Superior temporal gyrus (tissue), 1 donor: ENCODE measurements around the gene STAP2.
"Not testable (repeated sequence)": the region's sequence is repeated elsewhere in the genome, so short reads cannot be mapped to it uniquely, and the experiment has no call there.

ENCODE experiments used
- DNase-seq: peaks from one replicate; pipeline ENCODE4 v3.0.0-alpha.2; 2016; ENCODE audit errors: extremely low spot score

STAP2 gene

GRCh38 chr19:4298810-4299550 lies 39.6 kb downstream of the STAP2 start:
- DNase-seq = no peak

GRCh38 chr19:4297901-4298809 lies 40.5 kb downstream of the STAP2 start:
- DNase-seq = no peak

DNA sequence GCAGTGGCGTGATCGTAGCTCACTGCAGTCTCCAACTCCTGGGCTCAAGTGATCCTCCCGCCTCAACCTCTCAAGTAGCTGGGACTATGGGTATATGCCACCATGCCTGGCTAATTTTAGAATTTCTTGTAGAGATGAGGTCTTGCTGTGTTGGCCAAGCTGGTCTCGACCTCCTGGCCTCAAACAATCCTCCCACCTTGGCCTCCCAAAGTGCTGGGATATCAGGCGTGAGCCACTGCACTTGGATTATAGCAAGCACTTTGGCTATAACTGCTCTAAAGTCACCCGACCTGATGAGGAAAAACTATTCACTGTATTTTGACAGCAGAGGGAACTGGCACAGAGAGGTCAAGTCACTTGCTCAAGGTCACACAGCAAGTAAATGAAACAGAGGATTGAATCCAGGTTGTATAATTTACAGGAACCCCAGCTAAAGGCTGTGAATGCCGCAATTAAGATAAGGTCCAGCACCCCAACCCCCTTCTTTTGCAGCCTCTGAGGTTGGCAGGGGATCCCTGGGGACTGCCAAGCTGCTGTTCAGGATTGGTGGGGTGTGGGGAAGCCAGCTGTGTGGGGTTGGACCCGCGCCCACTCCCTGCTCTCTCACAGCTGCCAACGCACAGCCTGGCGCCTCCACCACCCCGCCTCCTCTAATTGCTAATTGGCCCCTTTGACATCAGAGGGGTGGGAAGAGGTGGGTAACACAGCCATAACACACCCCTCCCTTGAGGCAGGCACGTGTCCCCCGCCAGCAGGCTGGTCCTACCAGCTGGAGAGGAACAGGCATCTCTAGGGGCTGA lies 42.5 kb downstream of the STAP2 start:
- peak; percentile 64 for DNase-seq

DNA sequence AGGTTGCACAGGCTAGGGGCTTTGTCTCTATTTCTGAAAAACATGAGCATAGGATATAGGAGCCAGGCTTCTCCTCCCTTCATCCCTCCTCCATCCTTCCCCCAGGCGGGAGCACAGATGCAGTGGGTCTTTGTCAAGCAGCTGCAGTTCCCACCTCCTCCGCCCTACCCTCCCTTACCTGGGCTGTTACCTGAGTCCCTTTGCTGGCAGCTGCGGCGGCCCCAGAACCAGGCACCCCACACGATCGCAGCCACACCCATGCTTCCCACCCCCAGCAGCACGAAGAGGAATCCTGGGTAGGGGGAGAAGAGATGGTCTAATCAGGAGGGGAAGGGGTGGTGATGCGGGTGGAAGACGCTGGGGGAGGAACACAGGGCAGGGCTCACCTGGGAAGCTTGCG lies 44.2 kb downstream of the STAP2 start:
- no peak for DNase-seq

- DNase-seq = no peak
Observed at GRCh38 chr19:4292515-4292914, 46.1 kb downstream of the STAP2 start.

DNA sequence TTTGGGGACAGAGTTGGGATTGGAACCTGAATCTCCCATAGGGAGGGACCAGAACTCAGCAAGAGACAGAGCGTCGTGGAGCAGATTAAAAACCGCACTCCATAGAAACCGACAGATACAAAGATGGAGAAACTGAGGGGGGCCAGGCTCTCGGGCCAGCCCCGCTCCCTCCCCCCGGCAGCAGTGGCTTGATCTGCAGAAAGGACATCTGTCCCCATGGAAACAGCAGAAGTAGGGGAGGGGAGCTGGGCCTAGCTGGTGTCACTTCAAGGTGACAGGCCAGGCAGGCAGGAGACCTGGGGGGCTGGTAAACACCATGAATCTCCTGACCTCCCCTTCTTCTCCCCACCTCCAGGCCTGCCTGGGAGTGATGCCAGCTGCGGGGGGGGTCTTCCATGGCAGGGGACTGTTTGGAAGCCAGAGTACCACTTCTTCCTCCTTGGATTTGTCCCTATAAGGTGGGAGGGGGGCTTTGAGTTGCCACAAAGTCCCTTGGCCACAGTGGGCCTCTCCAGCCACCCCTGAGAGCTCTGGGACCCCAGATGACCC lies 47.4 kb downstream of the STAP2 start:
- no peak for DNase-seq

GRCh38 chr19:4288091-4288777 lies 50.4 kb downstream of the STAP2 start:
- no peak for DNase-seq

DNA sequence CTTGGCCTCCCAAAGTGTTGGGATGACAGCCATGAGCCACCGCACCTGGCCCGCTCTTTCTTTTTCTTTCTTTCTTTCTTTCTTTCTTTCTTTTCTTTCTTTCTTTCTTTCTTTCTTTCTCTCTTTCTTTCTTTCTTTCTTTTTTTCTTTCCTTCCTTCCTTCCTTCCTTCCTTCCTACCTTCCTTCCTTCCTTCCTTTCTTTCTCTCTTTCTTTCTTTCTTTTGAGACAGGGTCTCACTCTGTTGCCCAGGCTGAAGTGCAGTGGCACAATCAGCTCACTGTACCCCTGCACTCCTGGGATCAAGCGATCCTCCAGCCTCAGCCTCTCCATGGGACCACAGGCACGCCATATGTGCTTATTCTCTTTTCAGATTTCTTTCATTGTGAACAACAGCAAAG lies 52.5 kb downstream of the STAP2 start:
- not testable (repeated sequence) for DNase-seq

GRCh38 chr19:4284974-4285373 lies 53.7 kb downstream of the STAP2 start:
- no peak for DNase-seq

DNA sequence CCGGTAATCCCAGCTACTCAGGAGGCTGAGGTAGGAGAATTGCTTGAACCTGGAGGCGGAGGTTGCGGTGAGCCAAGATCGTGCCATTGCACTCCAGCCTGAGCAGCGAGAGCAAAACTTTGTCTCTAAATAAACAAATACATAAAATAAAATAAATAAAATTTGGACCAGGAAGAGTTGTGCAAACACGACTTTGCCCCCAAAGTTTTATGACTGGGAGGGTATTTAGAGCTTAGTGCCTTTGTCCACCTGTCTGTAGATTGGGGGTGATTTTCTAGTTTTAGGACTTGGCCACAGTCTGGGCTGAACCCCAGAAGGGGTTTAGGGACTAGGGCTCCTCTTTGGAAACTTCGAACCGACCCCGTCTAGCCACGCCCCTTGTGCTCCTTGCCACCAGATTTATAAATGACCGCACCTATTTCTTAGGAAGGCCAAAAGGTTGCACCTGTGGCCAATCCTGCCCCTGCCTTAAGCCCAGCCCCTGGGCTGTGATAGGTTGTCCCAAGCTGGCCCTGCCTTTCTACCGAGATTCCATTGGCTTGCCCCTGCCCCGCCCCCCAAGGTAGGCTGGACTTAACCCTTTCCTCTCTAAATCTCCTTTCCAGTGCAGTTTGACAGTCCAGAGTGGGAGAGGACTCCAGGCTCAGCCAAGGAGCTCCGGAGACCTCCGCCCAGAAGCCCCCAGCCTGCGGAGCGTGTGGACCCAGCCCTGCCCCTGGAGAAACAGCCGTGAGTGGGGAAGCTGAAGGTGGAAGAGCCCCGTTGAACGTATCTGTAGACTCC lies 54.3 kb downstream of the STAP2 start:
- DNase-seq = no peak

DNA sequence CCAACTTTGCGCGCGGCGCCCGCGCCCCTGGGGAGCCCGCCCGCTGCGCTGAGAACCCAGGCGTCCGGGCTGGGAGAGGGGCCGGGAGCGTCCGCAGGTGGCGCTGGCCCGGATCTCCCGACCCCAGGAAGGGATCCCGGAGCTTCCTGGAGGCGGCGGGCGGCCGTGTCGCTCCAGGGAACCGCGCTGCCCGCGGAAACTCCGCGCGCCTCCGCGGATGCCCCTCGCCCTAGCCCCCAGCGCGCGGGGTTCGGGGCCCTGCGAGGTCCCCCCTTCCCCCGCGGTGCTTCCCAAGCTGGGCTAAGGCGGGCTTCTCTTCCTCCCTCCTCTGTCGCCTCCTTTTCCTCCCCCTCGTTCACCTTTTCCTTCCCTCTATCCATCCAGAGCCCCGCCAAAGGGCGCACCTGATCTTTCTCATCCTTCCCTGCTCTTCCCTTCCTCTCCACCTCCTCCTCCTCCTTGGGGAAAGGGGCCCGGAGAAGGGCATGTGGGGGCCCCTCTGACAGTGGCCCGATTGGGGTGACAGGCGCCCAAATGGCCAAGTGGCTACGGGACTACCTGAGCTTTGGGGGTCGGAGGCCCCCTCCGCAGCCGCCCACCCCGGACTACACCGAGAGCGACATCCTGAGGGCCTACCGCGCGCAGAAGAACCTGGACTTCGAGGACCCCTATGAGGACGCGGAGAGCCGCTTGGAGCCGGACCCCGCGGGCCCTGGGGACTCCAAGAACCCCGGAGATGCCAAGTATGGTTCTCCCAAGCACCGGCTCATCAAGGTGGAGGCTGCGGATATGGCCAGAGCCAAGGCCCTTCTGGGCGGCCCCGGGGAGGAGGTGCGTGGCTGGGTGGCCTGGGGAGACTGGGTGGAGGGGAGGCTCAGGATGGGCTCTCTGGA lies 58.9 kb downstream of the STAP2 start:
- DNase-seq = no peak

DNA sequence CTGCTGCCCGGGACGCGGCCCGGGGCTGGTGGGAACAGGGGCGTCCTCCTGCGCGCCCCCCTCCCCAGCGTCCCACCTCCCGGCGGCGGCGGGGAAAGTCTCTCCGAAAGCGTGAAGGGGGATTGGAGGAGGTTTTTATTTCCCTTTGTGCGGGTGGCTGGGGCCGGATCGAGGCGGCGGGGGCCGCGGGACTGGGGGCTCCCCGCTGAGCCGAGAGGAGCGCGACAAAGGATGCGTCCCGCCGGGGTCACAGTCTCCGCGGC lies 59.4 kb downstream of the STAP2 start:
- DNase-seq = no peak

DNA sequence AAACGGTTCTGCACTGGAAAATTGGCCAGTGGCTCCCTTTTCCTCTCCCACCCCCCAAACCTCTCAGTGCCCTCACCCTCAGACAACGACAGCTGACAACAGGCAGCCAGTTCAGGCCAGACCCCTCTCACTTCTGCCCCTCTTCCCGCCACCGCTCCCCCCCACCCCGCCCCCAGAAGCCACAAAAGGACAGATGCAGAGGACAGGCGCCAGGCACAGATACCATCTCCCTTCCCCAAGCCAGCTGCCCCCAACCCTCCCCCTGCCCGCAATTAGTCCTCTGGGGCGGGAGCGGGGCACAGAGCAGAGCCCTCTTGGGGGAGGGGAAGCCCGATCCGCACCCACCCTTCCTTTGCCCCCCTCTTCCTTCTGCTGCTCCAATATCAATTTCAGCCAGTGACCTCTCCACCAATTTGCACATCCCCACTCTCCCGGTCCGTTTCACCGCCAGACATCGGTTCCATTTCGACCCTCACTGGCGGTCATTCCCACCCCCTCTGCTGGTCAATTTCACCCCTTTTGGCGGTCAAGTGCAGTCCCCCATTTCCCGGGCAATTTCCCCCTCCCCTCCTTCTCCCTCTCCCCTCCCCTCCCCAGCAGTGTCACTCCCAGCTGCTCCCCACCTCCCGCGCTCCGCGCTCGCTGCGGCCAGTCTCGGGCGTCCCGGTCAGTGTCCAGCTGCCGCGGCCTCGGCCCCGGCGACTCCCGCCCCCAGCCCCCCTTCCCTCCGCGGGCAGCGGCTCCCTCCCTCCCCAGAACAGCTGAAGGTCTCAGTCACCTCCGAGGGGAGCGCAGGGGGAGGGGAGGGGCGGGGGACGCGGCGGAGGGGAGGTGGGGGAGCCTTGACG lies 60.0 kb downstream of the STAP2 start, which contains the start of gene SHD:
SHD (plus strand) TSS at position 848 of the 848 bp plus-strand sequence. CDS start 798 bp downstream, outside the sequence.
- no peak for DNase-seq

- DNase-seq = no peak
Observed at GRCh38 chr19:4278010-4278409, 60.6 kb downstream of the STAP2 start.

DNA sequence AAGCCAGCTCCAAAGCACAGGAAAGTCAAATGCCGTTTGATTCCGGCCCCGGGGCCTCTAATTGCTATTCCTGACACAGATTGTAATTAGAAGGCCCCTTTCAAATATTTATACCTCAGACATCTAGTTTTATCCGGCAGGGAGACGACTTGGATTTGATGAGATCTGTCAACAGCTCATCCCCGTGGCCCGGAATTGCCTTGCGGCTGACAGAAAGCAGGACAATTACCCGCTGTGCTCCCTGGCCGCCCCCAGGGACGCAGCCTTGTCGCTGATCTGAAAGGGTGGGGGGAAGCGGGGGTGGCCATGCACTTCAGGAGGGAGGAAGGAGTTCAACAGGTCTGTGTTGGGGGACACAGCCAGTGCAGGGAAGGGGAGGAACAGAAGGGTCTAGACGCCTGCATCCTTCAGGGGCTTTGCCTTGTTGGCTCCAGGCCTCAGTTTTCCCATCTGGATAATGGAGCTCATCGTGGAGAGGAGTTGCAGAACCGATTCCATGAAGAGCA lies 61.4 kb downstream of the STAP2 start:
- no peak for DNase-seq

- DNase-seq = not testable (repeated sequence)
Observed at GRCh38 chr19:4274321-4274686, 64.3 kb downstream of the STAP2 start.
